ENCODE data around the gene F10.
"Not testable (repeated sequence)": the region's sequence is repeated elsewhere in the genome, so short reads cannot be mapped to it uniquely, and the experiment has no call there.

The F10 gene

DNA sequence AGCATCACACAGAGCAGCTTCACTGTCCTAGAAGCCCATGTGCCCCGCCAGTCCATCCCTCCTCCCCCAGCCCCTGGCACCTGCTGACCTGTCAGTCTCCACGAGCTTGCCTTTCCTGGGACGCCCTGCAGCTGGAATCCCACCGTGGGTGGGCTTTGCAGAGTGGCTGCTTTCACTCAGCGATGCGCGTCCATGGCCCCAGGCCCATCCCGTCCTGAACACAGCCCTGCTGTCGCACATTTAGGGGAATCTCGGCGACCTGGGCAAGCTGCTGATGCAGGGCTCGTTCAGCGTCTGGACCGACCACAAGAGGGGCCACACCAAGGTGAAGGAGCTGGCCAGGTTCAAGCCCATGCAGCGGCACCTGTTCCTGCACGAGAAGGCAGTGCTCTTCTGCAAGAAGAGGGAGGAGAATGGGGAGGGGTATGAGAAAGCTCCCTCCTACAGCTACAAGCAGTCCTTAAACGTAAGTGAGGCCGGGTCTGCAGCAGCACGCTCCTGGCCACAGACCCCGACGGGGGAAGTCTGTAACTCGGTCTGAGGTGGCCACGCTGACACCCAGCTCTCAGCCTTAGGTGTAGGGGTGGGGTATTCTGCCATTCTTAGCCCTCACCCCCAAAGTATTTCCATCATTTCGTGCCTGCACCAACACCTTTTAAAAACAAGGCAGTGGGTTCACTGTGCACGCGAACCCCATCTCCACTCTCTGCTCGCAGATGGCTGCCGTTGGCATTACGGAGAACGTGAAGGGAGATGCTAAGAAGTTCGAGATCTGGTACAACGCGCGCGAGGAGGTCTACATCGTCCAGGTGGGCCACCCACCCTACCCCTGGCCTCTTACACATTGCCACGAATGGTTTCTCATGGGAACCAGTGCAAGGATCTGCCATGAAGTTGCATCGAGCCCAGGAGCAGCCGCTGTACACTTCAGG lies 35.3 kb upstream of the F10 start:
- FAIRE-seq, result no peak

DNA sequence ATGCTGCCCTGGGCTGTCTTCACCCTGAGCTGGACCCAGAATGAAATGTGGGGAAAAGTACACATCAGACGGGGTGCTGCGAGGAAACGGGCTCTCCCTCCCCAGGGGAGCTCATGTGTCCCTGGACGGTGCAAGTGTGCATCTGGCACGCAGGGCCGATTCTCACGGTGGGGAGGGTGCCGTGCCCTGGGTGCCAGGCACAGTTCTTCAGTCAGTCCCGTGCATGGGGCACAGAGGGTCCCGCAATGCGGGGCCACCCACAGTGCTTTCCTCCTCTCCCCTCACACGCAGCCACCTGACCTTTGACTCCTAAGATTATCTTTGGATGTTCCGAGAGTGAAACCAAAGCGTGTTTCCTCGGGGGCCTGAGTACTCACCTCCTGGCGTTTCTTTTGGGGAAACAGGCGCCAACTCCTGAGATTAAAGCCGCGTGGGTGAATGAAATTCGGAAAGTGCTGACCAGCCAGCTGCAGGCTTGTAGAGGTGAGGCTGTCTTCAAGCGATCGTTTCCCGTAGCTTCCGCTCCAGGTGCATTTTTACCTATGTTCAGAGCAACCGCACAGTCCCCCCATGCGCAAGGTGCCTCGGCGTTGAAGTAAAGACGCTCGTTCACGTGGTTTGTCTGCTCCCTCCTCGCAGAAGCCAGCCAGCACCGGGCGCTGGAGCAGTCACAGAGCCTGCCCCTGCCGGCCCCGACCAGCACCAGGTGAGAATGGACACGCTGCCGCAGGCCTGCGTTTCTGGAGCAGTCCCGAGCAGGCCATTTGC lies 34.5 kb upstream of the F10 start:
- no peak for FAIRE-seq

DNA sequence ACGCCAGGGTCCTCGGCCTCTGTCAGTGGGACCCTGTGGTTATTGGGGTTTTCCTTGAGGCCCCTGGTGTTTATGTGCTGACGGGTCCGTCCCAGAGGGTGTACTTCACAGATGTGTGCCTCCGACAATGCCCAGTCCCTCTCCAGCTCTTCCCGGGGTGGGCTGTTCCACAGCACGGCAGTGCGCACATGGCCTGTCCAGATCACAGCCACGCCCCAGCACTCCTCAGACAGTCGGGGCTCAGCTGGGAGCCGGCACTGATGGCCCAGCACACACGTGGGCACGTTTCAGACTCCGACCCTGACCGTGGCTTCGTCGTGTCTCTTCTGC lies 33.9 kb upstream of the F10 start:
- no peak for FAIRE-seq

DNA sequence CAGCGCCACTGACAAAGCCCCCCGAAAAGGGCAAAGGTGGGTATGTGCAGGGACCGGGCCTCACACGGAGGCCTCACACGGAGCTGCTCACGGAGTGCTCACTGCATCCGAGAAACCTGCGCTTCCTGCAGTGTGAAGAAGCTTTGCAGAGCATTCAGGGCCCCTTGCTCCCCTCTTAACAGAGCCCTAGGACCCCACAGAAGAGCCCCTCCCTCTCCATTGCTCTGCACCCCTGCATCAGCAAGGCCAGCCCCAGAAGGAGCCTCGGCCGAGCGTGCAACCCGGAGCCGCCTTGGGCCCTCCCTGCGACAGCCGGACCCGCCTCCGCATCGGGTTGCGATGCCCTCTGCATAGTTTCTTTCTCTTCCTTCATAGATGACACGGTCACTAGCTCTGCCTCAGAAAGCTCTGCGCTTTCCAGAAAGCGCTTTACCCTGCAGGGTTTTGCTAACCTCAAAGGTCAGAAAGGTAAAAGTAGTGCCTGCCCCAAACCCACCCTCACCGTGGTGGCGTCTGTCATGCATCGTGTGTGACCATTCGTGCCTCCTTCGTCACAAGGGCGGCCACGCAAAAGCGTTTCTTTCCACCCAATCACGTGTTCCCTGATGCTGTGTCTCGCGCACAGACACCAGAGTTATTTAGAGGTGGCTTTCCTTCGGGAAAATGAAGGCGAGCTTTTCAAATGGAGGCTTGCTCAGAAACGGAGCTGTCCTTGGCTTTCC lies 32.7 kb upstream of the F10 start:
- FAIRE-seq, result no peak

DNA sequence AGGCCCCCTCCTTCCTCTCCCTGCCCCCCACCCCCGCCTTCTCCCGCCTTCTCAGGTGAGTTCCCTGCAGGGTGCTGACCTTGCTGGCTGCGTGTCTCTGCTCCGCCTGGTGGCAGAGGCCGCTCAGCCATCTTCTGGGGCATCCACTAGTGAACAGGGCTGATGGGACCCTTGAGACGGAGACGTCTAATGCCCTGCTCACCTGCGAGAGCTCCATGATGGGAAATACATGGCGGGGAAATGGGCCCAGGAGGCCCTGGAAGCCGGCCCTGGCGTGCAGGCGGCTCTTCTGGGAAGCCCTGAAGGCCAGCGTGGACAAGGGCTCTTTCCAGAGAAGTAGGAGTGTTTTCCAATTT lies 32.2 kb upstream of the F10 start:
- FAIRE-seq, result no peak

DNA sequence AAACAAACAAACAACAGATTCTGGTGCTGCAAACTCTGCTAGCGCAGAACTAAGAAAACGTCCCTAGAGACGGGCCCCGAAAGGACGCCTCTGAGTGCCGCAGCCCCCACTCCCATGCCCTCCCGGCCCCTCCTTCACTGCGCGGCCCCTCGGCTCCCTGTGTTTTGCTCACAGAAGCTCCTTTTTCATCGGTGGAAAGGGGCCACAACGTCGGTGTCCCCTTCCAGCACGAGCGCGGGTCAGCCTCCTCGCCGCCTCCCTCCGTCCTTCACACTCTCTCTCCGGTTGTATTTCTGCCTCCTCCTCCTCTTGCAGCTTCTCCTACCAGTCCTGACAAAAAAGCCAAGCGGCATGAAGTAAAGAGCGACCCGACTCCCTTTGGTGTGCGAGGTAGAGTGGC lies 31.8 kb upstream of the F10 start:
- no peak for FAIRE-seq

DNA sequence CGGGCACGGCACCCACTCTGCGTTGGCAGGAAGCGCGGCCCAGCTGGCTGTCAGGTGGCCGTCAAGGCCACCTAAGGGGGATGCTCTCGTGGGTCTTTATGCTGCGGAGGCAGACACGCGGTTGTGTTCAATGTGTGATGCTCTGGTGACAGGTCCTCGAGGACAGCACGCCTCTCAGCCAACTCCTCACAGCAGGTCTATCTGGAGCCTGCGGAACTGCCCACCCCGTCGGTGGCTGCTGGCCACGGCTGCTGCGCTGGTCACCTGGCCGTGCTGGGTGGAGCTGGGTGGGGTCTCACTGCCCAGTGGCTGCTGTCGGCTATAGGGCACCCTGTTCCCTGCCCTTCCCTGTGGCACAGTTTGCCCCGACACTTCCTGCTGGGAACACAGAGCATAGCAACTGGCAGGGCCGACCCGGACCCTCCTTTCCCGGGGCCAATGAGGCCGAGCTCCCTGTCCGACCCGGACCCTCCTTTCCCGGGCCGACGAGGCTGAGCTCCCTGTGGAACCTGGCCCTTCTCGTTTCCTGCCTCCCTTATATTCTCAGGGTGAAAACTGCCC lies 31.3 kb upstream of the F10 start:
- no peak for FAIRE-seq

DNA sequence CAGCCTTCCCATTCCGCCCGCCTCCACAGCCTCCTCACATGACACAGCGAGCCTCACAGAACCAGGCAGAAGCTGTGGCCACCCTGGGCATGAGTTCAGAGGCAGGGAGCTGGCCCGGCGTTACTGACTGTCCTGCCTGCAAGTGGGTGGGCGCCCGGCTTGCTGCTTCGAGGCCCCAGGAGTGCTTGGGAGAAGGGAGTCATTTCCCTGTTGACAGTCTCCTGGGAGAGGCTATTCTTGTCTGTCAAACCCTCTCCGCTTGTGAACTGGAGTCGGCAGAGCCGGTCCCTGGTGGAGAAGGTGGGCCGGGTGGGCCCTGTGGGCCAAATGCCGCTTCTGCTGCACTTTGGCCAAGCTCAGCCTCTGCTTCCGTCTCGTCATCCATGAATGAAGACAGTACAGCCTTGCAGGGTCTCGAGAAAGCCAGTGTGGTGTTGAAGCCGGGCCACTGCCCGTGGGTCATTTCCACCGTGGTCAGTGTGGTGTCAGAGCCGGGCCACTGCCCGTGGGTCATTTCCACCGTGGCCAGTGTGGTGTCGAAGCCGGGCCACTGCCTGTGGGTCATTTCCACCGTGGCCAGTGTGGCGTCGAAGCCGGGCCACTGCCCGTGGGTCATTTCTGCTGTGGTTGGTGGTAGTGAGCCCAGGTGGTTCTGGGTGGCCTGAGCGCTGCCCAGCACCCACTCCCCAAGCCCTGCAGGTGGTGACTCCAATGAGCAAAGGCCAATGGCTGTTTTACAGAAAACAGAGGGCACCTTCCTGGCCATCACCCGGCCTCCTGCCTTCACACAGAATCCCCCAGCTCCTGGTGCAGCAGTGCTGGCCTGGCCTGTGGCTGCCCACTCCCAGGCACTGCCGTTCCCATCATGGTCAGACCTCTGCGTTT lies 30.5 kb upstream of the F10 start:
- no peak for FAIRE-seq

DNA sequence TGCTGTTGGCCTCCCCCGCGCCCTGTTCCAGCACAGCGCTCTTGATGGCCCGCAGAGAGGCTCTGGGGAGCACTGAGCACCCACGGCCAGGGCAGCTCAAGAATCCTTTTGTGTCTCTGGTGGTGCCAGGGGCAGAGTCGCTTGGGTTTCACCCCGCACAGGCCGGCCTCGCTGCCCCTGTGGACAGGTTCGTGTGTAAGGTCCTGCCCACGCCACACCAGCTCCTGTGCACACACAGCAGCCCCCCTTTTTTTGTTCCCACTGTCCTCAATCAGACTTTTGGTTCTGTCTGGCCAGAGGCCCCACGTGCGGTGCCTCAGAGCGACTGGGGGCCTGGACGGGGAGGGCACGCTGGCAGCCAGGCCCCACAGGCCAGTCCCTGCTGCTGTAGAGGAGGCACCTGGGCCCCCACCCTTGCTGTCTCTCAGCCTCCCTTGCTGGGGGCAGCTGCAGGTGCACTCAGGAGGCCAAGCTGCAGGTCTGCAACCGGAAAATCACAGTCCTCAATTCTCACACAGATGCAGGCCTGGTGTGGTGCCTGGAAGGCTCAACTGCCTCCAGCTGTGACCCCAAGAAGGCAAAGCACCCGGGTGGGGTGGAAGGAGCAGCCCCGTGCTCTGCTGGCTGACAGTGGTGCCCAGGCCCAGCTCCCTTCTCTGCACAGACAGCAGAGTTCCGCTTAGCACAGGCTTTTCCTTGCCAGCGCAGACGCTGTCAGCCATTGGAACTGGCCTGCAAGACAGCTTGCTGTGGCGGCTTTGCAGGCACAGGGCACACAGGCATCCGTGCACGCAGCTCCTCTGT lies 29.6 kb upstream of the F10 start:
- FAIRE-seq, result no peak

DNA sequence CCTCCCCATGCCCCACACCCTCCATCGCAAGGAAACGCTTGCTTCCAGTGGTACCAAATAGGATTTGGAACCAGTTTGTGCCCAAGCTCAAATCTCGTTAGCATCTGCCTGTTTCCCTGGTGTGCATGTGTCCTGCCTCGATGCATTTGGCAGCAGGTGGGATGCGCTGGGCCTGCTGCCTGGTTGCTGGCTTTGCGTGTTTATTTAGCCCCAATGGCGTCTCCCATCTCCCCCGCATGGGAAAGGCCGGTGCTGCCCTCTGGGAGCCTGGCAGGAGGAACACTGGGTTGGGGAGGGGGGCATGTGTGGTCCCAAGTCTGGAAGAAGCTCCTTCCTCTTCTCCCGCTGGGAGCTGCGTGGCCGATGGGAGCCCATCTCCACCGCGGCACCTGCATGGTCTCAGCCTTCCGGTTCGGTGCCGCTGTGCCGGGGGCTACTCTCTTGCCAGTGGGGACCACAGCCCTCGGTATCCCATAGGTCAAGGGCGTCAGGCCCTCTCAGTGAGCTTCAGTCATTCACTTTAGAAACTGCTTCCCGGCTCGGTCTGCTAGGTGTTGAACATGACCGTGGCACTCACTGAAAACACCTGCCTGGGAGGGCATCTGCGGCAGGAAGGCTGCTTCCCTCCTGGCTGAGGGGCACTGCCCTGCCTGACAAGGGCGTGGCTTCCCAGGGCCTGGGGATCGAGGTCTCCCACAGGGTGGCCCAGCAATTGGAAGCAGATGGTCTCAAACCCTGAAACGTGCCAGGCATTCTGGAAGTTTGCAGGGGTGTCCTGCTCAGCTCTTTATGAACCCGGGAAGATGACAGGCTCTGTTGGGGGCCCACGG lies 28.8 kb upstream of the F10 start:
- FAIRE-seq, result no peak

DNA sequence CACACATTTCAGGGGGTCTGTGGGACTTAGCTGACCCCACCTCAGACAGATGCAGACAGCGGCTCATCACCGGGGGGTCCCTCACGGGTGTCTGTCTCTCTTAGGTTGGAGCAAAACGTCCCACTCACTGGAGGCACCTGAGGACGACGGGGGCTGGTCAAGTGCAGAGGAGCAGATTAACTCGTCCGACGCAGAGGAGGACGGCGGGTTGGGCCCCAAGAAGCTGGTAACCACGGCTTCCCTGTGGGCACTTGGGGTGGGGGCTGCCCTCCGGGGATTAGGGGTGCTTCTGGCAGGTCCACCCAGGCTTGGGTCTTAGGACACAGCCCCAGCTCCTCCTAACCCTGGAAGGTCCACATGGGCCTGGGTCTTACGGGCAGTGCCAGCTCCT lies 28.2 kb upstream of the F10 start:
- FAIRE-seq, result no peak

DNA sequence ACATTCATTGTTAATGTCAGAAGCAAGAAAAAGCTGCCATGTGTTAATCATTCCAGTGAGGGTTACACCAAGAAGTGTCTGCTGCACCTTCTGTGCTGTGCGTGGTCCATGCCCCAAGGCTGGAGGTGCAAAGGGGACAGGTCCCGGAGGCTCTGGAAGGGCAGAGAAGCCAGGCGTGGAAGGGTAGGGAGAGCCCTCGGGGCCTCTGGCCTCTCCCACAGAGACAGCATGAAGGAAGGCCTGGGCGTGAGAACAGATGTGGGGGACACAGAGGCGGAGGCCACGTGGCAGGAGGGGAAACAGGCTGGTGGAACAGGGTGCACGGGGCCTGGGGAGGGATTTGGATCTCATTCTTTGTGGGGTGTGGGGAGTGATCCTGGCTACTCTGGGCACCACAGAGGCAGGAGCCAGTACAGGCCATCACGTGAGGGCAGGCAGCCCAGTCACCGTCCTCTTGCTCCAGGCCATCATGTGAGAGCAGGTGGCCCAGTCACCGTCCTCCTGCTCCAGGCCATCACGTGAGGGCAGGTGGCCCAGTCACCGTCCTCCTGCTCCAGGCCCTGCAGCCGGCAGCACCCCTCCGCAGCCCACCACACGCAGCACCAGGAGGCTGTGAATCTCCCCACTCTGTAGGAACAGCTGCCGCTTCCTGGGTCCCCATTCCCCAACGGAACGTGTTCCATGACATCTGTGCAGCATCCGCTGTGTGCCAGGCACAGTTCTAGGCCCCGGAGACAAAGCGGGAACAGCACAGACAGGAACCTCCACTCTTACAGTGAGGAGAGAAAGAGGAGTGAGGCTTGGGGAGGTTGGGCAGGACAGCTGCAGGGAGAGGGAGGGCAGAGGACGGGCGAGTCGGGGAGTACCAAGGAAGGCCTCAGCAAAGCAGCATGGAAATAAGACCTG lies 27.2 kb upstream of the F10 start:
- FAIRE-seq, result no peak

DNA sequence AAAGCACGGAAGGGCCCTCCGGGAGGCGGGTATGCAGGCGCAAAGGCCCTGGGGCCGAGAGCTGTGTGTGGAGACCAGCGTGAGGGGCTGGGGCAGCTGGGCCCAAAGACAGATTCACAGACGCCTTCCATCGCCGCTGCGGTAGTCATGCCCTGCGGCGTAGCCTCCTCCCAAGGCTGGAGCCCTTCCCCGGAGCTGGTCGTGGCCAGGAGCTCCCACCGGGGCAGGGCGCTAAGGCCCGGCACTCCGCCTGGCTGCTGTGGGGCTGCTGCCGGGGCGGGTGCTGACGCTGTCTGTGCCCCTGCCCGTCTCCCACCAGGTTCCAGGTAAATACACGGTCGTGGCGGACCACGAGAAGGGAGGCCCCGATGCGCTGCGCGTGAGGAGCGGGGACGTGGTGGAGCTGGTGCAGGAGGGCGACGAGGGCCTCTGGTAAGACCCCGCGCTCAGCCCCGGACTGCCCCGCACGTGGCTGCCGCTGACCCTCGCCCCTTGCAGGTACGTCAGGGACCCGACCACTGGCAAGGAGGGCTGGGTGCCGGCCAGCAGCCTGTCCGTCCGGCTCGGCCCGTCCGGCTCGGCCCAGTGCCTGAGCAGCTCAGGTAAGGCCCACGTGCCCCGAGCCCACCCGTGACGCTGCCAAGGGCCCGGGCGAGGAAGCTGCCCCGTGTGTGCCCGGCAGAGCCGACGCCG lies 26.4 kb upstream of the F10 start:
- no peak for FAIRE-seq

DNA sequence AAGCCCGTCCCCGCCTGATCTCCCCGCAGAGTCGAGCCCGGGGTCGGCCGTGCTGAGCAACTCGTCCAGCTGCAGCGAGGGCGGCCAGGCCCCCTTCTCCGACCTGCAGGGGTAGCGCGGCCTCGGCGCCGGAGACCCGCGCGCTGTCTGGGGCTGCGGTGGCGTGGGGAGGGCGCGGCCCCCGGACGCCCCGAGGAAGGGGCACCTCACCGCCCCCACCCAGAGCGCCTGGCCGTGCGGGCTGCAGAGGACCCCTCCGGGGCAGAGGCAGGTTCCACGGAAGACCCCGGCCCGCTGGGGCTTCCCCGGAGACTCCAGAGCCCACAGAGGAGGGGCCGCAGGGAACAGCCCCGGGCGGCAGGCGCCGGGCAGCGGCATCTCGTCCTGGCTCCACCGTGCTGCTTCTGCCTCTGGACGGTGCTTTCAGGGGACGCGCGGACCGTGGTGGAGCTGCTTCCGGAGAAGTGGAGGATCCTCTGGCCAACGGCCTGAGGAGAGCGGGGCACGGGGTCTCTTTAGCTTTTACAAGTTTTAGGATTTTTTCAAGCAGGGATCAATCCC lies 25.8 kb upstream of the F10 start:
- no peak for FAIRE-seq

DNA sequence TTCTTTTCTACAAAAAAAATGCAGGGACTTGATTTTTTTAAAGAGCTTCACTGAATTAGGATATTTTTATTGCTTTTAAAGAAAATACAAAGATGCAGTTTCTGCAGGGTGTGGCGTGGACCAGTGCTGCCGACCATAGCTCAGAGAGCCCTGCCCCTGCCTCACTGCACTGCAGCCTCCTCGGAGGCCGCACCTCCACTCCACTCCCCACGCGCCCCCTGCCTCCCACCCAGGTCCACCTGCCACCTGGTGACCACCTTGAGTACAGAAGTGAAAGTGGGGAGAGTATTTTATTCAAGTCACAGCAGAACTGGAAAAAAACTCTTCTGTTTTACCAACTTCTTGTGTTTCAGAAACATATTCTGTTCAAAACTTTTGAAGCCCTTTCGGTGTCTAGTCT lies 24.9 kb upstream of the F10 start:
- FAIRE-seq, result no peak

DNA sequence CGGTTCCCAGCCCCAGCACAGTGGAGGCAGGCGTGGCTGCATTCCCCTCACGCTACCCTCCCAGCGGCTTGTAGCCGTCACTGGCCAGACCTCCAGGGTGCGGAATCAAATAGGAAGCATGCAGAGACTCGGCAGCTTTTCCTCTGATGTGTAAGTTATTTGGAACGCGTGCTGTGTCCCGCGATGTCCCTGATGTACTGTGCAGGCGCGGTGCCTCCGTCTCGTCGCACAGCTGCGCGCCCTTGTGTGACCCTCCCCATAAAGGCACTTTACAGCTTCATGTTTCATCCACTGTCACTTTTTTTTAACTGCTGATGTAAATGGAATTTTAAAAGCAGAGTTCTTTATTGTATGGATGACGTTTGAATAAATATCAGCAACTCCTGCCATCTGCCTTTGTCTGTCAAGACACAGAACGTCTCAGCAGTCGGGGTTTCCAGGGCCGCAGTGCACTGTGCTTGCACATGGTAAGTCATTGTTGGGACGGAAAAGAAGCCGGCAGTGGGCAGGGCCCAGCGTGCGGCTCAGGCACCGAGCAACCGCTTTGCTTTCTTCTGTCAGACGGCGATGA lies 24.4 kb upstream of the F10 start:
- no peak for FAIRE-seq

DNA sequence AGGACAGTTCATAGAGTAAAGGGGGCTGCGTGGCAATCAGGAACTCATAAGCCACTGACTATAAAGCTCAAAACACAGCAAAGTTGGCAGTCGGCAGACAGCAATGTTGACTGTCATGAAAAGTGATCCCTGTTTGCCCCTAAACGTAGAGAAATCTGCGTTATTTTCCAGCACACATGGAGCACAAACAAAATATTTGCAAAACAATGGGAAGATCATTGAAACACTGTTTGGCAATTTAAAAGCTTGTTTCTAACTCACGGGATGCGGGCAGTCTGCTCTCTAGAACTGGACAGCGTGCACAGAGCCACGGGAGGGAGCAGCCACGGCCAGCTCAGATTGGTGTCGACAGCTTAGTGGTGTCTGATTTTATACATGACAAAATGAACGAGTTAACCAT lies 23.5 kb upstream of the F10 start:
- no peak for FAIRE-seq

DNA sequence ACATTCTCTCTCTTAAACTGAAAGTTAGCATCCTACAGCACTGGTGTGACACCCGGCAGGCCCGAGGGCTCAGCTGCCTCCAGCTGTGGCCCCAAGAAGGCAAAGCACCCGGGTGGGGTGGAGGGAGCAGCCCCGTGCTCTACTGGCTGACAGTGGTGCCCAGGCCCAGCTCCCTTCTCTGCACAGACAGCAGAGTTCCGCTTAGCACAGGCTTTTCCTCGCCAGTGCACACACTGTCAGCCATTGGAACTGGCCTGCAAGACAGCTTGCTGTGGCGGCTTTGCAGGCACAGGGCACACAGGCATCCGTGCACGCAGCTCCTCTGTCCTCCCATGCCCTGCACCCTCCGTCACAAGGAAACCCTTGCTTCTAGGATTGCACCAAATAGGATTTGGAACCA lies 20.3 kb upstream of the F10 start:
- FAIRE-seq, result not testable (repeated sequence)

All from A204.1 (cell line).